Stimulated activated CD4-positive, alpha-beta T cell treated with anti-CD3 and anti-CD28 coated beads, Interleukin-1b, Interleukin-23, amount 100 ng/mL, for 1 hour (primary cell): ENCODE results near the gene SZT2.
A peak's percentile ranks its signal among the peaks of the same experiment; 100 is the strongest.

Source experiments
- DNase-seq, 2 donors: peaks; one replicate each; pipeline ENCODE4 v3.0.0-alpha.2; 2020; ENCODE audit warnings: low read depth in 2 of 2

The SZT2 gene

GRCh38 chr1:43389326-43390313 lies at the start of gene SZT2, which contains the start of gene MED8:
SZT2 (plus strand) TSS chr1:43389899; CDS start chr1:43389969, 70 bp downstream.
MED8 (minus strand) TSS chr1:43389800; CDS start chr1:43389764, 36 bp downstream.
- DNase-seq: peak; percentile 81 to 88

DNA sequence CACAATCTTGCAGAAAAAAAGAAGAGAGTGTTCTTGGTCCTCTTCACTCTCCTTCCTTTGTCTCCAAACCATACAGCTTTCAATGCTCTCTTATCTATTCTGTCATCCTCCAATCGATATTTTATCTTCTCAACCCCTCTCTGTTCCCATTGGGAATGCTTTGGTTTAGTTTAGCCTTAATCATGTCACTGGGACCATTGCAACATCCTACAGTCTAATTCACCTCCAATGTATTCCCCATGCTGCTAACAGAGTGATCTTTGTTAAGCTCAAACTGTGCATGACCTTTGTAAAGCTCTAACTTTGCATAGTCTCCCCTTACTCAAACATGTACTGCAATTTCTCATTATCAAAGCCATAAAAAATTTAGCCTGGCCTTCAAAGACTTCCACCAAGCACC lies 49.1 kb upstream of the SZT2 start:
- DNase-seq: no peak

DNA sequence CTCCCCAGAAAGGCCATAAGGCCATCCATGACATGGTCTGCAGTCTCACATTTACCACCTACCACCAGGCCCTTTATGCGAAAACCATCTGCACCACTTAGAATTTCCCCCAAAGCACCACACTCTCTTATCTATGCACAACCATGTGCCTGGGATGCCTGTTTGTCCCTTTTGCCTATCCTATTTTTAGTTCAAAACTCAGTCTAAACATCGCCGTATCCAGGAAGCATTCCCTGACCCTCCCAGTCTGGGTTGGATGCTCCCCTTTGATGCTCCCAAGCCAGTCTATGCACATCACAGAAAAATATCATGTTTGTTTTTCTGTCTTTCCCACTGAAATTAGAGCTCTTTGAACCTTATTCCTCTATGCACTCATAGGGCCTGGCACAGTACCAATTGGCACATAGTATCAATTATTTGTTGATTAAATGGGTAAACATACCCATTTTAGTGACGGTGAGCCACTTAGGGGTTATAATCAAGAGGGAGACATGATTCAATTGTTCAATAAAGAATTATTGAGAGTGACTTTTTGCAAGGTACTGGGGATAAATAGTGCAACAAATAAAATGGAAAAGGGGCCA lies 45.3 kb upstream of the SZT2 start:
- DNase-seq: no peak

- DNase-seq: no peak
Measured at GRCh38 chr1:43345120-43345519, 44.6 kb upstream of the SZT2 start.

- no peak for DNase-seq
Measured at GRCh38 chr1:43346636-43347035, 43.1 kb upstream of the SZT2 start.

- no peak for DNase-seq
Measured at GRCh38 chr1:43348343-43348808, 41.3 kb upstream of the SZT2 start.

DNA sequence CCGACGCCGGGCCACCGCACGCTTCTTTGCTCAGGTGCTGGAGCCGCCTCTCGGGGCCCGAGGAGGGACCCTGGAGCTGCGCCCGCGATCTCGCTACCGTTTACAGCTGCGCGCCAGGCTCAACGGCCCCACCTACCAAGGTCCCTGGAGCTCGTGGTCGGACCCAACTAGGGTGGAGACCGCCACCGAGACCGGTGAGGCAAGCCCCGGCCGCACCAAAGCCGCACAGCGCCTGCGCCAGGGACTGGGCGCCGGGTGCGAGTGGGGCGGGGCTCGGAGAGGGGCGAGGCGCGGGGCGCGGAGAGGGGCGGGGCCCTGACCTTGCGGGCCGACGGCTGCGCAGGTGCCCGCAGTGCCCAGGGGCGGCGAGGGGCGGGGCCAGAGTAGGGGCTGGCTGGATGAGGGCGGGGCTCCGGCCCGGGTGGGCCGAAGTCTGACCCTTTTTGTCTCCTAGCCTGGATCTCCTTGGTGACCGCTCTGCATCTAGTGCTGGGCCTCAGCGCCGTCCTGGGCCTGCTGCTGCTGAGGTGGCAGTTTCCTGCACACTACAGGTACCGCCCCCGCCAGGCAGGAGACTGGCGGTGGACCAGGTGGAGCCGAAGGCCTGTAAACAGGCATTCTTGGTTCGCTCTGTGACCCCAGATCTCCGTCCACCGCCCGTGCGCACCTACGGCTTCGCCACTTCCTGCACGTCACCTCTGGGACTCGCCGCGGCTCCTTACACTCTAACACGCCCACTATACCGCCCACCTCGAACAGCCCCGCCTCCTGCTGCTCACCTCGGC lies 40.7 kb upstream of the SZT2 start:
- no peak for DNase-seq

GRCh38 chr1:43349594-43350306 lies 39.9 kb upstream of the SZT2 start:
- DNase-seq: no peak

GRCh38 chr1:43350976-43351375 lies 38.7 kb upstream of the SZT2 start:
- DNase-seq: no peak

- no peak for DNase-seq
Measured at GRCh38 chr1:43351421-43352350, 38.0 kb upstream of the SZT2 start.

GRCh38 chr1:43352351-43352705 lies 37.4 kb upstream of the SZT2 start:
- no peak for DNase-seq

DNA sequence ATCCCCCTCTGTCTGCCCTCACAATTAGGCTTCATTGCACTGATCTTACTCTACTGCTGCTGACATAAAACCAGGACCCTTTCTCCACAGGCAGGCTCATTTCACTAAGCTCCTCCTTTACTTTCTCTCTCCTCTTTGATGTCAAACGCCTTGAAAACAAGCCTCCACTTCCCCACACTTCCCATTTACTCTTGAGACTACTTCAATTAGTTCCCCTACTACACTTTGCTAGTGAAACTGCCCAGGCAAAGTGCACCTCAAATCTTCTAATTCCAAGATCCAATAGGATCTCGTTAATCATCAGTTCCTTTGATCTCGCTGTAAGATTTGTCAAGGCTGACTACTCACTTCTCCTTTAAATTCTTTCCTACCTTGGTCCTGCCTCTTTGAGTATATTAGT lies 36.8 kb upstream of the SZT2 start:
- no peak for DNase-seq

DNA sequence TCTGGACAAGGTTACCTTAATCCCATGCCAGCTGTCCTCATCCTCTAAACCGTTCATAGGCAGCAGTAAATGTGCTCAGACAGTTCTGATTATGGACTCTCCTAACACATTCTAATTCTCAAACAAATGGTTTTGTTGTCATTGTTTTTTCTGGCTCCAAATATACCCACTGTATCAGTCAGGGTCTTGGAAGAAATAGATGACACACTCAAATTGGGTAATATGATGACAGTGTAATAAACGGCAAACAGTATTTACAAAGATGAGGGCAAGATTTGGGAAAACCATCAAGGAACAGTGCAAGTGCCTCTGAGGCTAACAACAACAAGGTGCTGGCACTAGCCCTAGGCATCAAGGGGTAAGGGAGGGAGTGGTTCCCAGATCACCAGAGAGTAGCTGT lies 35.2 kb upstream of the SZT2 start:
- no peak for DNase-seq

GRCh38 chr1:43354936-43355335 lies 34.8 kb upstream of the SZT2 start:
- DNase-seq: no peak

DNA sequence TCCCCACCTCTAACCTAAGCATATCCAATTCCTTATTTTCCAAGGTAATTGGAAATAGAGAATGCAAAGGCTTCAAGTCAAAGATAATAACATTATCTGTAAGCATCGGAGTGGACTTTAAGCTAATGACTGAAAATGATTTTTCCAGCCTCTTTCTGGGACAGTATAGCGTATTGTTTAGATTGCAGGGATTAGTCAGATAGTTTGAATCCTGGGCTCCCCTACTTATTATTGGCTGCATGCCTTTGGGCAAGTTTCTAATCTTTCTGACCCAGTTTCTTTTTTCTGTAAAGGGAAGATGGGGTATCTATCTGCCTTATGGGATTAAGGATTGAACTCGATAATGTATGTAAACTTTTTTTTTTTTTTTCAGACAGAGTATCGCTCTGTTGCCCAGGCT lies 32.4 kb upstream of the SZT2 start:
- DNase-seq: no peak

GRCh38 chr1:43358121-43358745 lies 31.5 kb upstream of the SZT2 start:
- DNase-seq: no peak

DNA sequence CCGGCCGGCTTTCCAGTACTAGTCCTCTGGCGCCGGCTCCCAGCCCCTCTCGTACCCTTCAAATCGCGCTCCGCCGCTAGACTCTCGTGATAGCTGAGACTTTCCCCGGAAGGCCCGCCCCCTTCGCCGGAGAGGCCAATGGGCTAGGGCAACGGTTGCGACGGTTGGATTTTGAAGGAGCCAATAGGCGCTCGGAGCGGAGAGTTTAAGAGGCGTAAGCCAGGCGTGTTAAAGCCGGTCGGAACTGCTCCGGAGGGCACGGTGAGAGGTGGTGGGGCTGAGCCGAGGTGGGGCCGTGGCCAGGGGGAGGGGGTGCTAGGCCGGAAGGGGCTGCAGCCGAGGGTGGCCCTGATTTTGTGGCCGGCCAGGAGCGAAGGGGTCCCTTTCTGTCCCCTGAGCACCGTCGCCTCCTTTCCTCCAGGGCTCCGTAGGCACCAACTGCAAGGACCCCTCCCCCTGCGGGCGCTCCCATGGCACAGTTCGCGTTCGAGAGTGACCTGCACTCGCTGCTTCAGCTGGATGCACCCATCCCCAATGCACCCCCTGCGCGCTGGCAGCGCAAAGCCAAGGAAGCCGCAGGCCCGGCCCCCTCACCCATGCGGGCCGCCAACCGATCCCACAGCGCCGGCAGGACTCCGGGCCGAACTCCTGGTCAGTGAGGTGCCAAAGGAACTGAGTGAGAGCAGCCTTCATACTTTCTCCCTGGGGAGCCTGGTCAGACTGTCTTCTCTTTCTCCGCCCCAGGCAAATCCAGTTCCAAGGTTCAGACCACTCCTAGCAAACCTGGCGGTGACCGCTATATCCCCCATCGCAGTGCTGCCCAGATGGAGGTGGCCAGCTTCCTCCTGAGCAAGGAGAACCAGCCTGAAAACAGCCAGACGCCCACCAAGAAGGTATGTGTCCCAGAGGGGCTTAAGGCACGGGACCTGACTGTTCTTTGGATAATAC lies 30.7 kb upstream of the SZT2 start, which contains the start of gene CDC20:
CDC20 (plus strand) TSS at position 236 of the 948 bp plus-strand sequence; CDS start at position 471, 235 bp downstream.
- DNase-seq: peak; percentile 86 to 96

DNA sequence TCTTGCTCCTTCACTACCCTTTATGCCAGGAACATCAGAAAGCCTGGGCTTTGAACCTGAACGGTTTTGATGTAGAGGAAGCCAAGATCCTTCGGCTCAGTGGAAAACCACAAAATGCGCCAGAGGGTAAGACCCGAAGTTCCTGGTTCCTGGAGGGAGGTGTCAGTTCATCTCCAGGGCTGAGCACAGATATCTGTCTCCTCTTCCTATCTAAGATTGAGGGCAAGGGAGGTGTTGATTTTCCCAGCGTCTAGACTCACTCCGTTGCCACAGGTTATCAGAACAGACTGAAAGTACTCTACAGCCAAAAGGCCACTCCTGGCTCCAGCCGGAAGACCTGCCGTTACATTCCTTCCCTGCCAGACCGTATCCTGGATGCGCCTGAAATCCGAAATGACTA lies 30.0 kb upstream of the SZT2 start:
- no peak for DNase-seq

- no peak for DNase-seq
Measured at GRCh38 chr1:43360616-43361015, 29.1 kb upstream of the SZT2 start.
